GM12878 (cell line): Measurements from ENCODE around the gene FAM89A. TPM values are rescaled to one million over a fixed set of nuclear protein-coding genes. Genes with fewer than 3 reads are reported as not detected.

Source experiments
- ATAC-seq: fragments of 200-7000 bp; cut with Tn5 transposase; 3 replicates; pipeline ENCODE4 v1.9.1; 2020; ENCODE audit warnings: mild to moderate bottlenecking, moderate library complexity
- BruUV-seq: library from RNA; stranded (reverse); fragments of 400-500 nt; replicated peaks from 2 replicates; lab custom pipeline; 2021; lab: Mats Ljungman, UMichigan
- CTCF ChIA-PET: fragments of 300-600 bp; sonication (Branson Sonifier 250); formaldehyde crosslinking; extraction: SDS; loops from one replicate; lab custom pipeline; 2021; ENCODE audit warnings: inconsistent platforms; lab: Yijun Ruan, JAX
- POLR2A ChIA-PET: fragments of 350-600 bp; formaldehyde crosslinking; extraction: SDS; loops from one replicate; lab custom pipeline; 2021; ENCODE audit warnings: inconsistent platforms; lab: Charles Lee
- RAD21 ChIA-PET: fragments of 300-600 bp; sonication (Branson Sonifier 250); formaldehyde crosslinking; loops from one replicate; lab custom pipeline; 2023; ENCODE audit warnings: antibody characterized with exemption; ENCODE audit not compliant: unreplicated experiment; lab: Charles Lee
- SMC1A ChIA-PET: fragments of 300-600 bp; sonication (Branson Sonifier 250); formaldehyde crosslinking; loops from one replicate; lab custom pipeline; 2023; ENCODE audit not compliant: unreplicated experiment, uncharacterized antibody; lab: Charles Lee
- DNase-seq: peaks from one replicate; pipeline ENCODE4 v3.0.0-alpha.2; 2011; ENCODE audit warnings: low read depth, low spot score
- FAIRE-seq: peaks from 3 replicates; lab custom pipeline; 2011; peaks lifted over from hg19 to GRCh38; lab: Jason Lieb, UNC
- H2AFZ ChIP-seq: 2 replicates; pipeline ENCODE4 v1.6.0; 2011; ENCODE audit warnings: low read depth, low read length, control low read depth; ENCODE audit not compliant: control insufficient read depth
- H3K27ac ChIP-seq: 2 replicates; pipeline ENCODE4 v1.5.1; 2011; ENCODE audit warnings: control low read depth; ENCODE audit not compliant: control insufficient read depth, insufficient read depth
- H3K27me3 ChIP-seq, 2 experiments: replicated peaks in 1 of 2; 2 replicates each; pipeline versions ENCODE4 v1.6.0 to v1.6.1; 2011; ENCODE audit warnings: low read length in 1 of 2; ENCODE audit not compliant: control insufficient read depth in 2 of 2, insufficient read depth in 2 of 2
- H3K36me3 ChIP-seq, 2 experiments: 2 replicates each; pipeline ENCODE4 v1.5.1; 2011; ENCODE audit warnings: low read length in 1 of 2; ENCODE audit not compliant: control insufficient read depth in 2 of 2, insufficient read depth in 2 of 2
- H3K4me1 ChIP-seq: 2 replicates; pipeline ENCODE4 v1.6.1; 2011; ENCODE audit warnings: mild to moderate bottlenecking, low read length, moderate library complexity, mixed read lengths; ENCODE audit not compliant: control insufficient read depth, insufficient read depth
- H3K4me2 ChIP-seq: 2 replicates; pipeline ENCODE4 v1.6.0; 2011; ENCODE audit warnings: control low read depth; ENCODE audit not compliant: control insufficient read depth, insufficient read depth
- H3K4me3 ChIP-seq: fragments of 200-600 bp; sonication (generic); 2 replicates; pipeline ENCODE4 v1.5.1; 2016
- H3K79me2 ChIP-seq: 2 replicates; pipeline ENCODE4 v1.6.0; 2011; ENCODE audit warnings: low read length; ENCODE audit not compliant: control insufficient read depth, insufficient read depth
- H3K9ac ChIP-seq: 2 replicates; pipeline ENCODE4 v1.8.0; 2011; ENCODE audit warnings: low read length, control low read depth, mixed read lengths; ENCODE audit not compliant: control insufficient read depth, insufficient read depth
- H3K9me3 ChIP-seq: replicated peaks from 3 replicates; pipeline ENCODE4 v1.5.1; 2011; ENCODE audit warnings: mild to moderate bottlenecking, low read length; ENCODE audit not compliant: control insufficient read depth, insufficient read depth
- H4K20me1 ChIP-seq: 2 replicates; pipeline ENCODE4 v1.6.0; 2011; ENCODE audit not compliant: control insufficient read depth, insufficient read depth
- BCL11A ChIP-seq: IDR thresholded peaks from 2 replicates; pipeline ENCODE4 v1.6.1; 2011; ENCODE audit warnings: low read depth, low read length
- DPF2 ChIP-seq: fragments of 450-650 bp; IDR thresholded peaks from 2 replicates; pipeline ENCODE4 v1.6.1; 2017; ENCODE audit warnings: mild to moderate bottlenecking
- EED ChIP-seq: sonication (generic); IDR thresholded peaks from 2 replicates; pipeline ENCODE4 v1.6.1; 2016; ENCODE audit warnings: antibody characterized with exemption, low read depth
- ESRRA ChIP-seq: IDR thresholded peaks from 2 replicates; pipeline ENCODE4 v1.6.1; 2012; ENCODE audit warnings: mild to moderate bottlenecking, low read length, improper control_type of control experiment
- FOXM1 ChIP-seq: IDR thresholded peaks from 2 replicates; pipeline ENCODE4 v1.6.1; 2012; ENCODE audit warnings: low read depth, mild to moderate bottlenecking, inconsistent platforms, low read length, moderate library complexity
- GATAD2B ChIP-seq: fragments of 450-650 bp; conservative IDR thresholded peaks from 2 replicates; pipeline ENCODE4 v1.6.1; 2017; ENCODE audit warnings: low read depth, mild to moderate bottlenecking, moderate library complexity
- NBN ChIP-seq: fragments of 450-650 bp; IDR thresholded peaks from 2 replicates; pipeline ENCODE4 v1.6.1; 2016
- NFYA ChIP-seq: IDR thresholded peaks from 2 replicates; pipeline ENCODE4 v1.6.1; 2011; ENCODE audit warnings: low read depth, mild to moderate bottlenecking, low read length, improper control_type of control experiment, borderline replicate concordance
- PAX8 ChIP-seq: fragments of 450-650 bp; IDR thresholded peaks from 2 replicates; pipeline ENCODE4 v1.6.1; 2017; ENCODE audit warnings: mild to moderate bottlenecking, moderate library complexity
- RBBP5 ChIP-seq: fragments of 200-600 bp; sonication (generic); conservative IDR thresholded peaks from 2 replicates; pipeline ENCODE4 v1.6.1; 2016
- SMAD5 ChIP-seq: IDR thresholded peaks from 2 replicates; pipeline ENCODE4 v1.6.1; 2016; ENCODE audit warnings: antibody characterized with exemption, low read depth
- SREBF1 ChIP-seq: IDR thresholded peaks from 2 replicates; pipeline ENCODE4 v1.6.1; 2012; ENCODE audit warnings: mild to moderate bottlenecking, low read length
- SUZ12 ChIP-seq: fragments of 200-600 bp; sonication (generic); IDR thresholded peaks from one replicate; pipeline ENCODE4 v1.6.1; 2018; ENCODE audit warnings: antibody characterized with exemption, mild to moderate bottlenecking; ENCODE audit not compliant: unreplicated experiment
- ZNF622 ChIP-seq: fragments of 450-650 bp; IDR thresholded peaks from 2 replicates; pipeline ENCODE4 v1.6.1; 2017; ENCODE audit warnings: mild to moderate bottlenecking, inconsistent platforms
- WGBS: methylation state at CpG from one replicate; pipeline ENCODE4 v1.1.6; 2016; ENCODE audit warnings: low lambda C conversion rate; ENCODE audit not compliant: insufficient replicate concordance, insufficient coverage; ENCODE audit errors: missing lambda C conversion rate; 5-methylcytosine and 5-hydroxymethylcytosine counted together
- in situ Hi-C: fragments of 300-500 bp; cut with MboI; formaldehyde crosslinking; loops from 9 replicates; pipeline ENCODE4 v1.14.3; 2018; ENCODE audit warnings: mixed read lengths
- intact Hi-C: fragments of 100-400 bp; cut with micrococcal nuclease; formaldehyde crosslinking; loops from one replicate; pipeline ENCODE4 v1.14.2; 2022; ENCODE audit not compliant: unreplicated experiment
- polyA plus RNA-seq, 11 experiments: library from polyadenylated mRNA; depleted of rRNA in 4 of 11; unstranded in 6 of 11; stranded (reverse) in 5 of 11; fragments of >200 nt; fragmentation: Nextera tagmentation in 4 of 11; fragmentation: Illumina TruSeq in 1 of 11; extraction: Ambion mirVana in 4 of 11; extraction: Trizol in 1 of 11; gene quantifications; 1 replicate in 1 of 11; 2 replicates in 10 of 11; pipeline versions ENCODE4 v1.2.1 to v1.2.3, GENCODE V29; 2011 to 2016; ENCODE audit warnings: inconsistent platforms in 2 of 11, missing spikeins in 2 of 11, low read depth in 1 of 11
- total RNA-seq, 4 experiments: library from RNA; depleted of rRNA in 3 of 4; stranded (reverse); fragments of >200 nt in 3 of 4; fragmentation: Illumina TruSeq in 1 of 4; extraction: Trizol in 1 of 4; gene quantifications; 2 replicates each; pipeline versions ENCODE4 v1.2.1 to v1.2.3, GENCODE V29; 2013 to 2021
- TF ChIP-seq, protein P1 (sequence below): fragments of 450-650 bp; formaldehyde crosslinking; IDR thresholded peaks from 2 replicates; pipeline ENCODE4 v1.5.0; 2022; ENCODE audit warnings: mild to moderate bottlenecking, missing genetic modification characterization
- TF ChIP-seq, protein P2 (sequence below): IDR thresholded peaks from 2 replicates; pipeline ENCODE4 v1.6.1; 2011; ENCODE audit warnings: low read depth, low read length, improper control_type of control experiment, borderline replicate concordance
- TF ChIP-seq, protein P3 (sequence below): fragments of 450-650 bp; IDR thresholded peaks from 2 replicates; pipeline ENCODE4 v1.6.1; 2017; ENCODE audit warnings: low read depth, mild to moderate bottlenecking, moderate library complexity
- TF ChIP-seq, protein P4 (sequence below): IDR thresholded peaks from 2 replicates; pipeline ENCODE4 v1.6.1; 2012; ENCODE audit warnings: low read depth, low read length, improper control_type of control experiment
- TF ChIP-seq, protein P5 (sequence below): fragments of 150-350 bp; IDR thresholded peaks from 2 replicates; pipeline ENCODE4 v1.6.1; 2014; ENCODE audit warnings: mild to moderate bottlenecking, low read depth, low read length

FAM89A gene
- total and polyA plus RNA-seq, 10 of the 15 experiments (the other 5 are each of a cell fraction or from before 2014, with no cell fraction given), result 0.06 to 0.72 (median 0.14) TPM; not detected in 4

DNA sequence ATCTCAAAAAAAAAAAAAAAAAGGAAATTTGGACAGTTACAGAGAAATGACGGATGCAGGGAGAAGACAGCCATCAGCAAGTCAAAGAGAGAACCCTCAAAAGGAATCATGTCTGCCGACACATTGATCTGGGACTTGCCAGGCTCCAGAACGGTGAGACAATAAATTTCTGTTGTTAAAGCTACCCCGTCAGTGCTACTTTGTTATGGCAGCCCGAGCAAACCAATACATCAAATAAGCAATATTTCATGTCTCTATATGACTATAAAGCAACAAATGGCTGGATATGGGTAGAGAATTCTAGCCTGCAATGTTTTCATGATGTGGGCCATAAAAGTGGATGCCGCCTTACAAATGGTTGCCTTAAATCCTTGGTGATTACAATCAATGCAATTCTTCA lies 23.3 kb upstream of the FAM89A start:
- Histone ChIP-seq H3K4me2 (no peak overlapping the region), H4K20me1 (no peaks in the 10 kb centered on the region), H3K36me3 (no peaks in the 10 kb centered on the region), H3K4me3 (no peak overlapping the region), H2AFZ (no peak overlapping the region), H3K27ac (no peak overlapping the region), H3K9me3 (no peaks in the 10 kb centered on the region), H3K27me3 (no peaks in the 10 kb centered on the region; a peak in 2 of 4 replicates), H3K9ac (no peak overlapping the region), H3K4me1 (no peaks in the 10 kb centered on the region), H3K79me2 (no peaks in the 10 kb centered on the region)
- ATAC-seq, result no peak
- FAIRE-seq, result no peak
- ChIA-PET RAD21 (no interaction called here), POLR2A (no interaction called here), SMC1A (no interaction called here), CTCF (no interaction called here)
- intact Hi-C loops (no loop called here), in situ Hi-C loops (no loop called here)
- no peak for DNase-seq
- no TSS peak for BruUV-seq
- WGBS, result 50% methylated on average over 6 of the region's 6 CpGs
- TF ChIP-seq SUZ12, result no peak
- TF ChIP-seq SMAD5, result no peak
- TF ChIP-seq BCL11A, result no peak
- no peak for TF ChIP-seq ZNF622
- no peak for TF ChIP-seq GATAD2B
- no peak for TF ChIP-seq ESRRA
- TF ChIP-seq NBN, result no peak
- TF ChIP-seq EED, result no peak
- TF ChIP-seq, protein P1, sequence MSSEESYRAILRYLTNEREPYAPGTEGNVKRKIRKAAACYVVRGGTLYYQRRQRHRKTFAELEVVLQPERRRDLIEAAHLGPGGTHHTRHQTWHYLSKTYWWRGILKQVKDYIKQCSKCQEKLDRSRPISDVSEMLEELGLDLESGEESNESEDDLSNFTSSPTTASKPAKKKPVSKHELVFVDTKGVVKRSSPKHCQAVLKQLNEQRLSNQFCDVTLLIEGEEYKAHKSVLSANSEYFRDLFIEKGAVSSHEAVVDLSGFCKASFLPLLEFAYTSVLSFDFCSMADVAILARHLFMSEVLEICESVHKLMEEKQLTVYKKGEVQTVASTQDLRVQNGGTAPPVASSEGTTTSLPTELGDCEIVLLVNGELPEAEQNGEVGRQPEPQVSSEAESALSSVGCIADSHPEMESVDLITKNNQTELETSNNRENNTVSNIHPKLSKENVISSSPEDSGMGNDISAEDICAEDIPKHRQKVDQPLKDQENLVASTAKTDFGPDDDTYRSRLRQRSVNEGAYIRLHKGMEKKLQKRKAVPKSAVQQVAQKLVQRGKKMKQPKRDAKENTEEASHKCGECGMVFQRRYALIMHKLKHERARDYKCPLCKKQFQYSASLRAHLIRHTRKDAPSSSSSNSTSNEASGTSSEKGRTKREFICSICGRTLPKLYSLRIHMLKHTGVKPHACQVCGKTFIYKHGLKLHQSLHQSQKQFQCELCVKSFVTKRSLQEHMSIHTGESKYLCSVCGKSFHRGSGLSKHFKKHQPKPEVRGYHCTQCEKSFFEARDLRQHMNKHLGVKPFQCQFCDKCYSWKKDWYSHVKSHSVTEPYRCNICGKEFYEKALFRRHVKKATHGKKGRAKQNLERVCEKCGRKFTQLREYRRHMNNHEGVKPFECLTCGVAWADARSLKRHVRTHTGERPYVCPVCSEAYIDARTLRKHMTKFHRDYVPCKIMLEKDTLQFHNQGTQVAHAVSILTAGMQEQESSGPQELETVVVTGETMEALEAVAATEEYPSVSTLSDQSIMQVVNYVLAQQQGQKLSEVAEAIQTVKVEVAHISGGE, result no peak
- no peak for TF ChIP-seq FOXM1
- TF ChIP-seq, protein P2, sequence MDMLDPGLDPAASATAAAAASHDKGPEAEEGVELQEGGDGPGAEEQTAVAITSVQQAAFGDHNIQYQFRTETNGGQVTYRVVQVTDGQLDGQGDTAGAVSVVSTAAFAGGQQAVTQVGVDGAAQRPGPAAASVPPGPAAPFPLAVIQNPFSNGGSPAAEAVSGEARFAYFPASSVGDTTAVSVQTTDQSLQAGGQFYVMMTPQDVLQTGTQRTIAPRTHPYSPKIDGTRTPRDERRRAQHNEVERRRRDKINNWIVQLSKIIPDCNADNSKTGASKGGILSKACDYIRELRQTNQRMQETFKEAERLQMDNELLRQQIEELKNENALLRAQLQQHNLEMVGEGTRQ, result no peak
- no peak for TF ChIP-seq RBBP5
- TF ChIP-seq SREBF1, result no peak
- TF ChIP-seq PAX8, result no peak
- TF ChIP-seq DPF2, result no peak
- TF ChIP-seq, protein P3, sequence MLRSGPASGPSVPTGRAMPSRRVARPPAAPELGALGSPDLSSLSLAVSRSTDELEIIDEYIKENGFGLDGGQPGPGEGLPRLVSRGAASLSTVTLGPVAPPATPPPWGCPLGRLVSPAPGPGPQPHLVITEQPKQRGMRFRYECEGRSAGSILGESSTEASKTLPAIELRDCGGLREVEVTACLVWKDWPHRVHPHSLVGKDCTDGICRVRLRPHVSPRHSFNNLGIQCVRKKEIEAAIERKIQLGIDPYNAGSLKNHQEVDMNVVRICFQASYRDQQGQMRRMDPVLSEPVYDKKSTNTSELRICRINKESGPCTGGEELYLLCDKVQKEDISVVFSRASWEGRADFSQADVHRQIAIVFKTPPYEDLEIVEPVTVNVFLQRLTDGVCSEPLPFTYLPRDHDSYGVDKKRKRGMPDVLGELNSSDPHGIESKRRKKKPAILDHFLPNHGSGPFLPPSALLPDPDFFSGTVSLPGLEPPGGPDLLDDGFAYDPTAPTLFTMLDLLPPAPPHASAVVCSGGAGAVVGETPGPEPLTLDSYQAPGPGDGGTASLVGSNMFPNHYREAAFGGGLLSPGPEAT, result no peak
- TF ChIP-seq, protein P4, sequence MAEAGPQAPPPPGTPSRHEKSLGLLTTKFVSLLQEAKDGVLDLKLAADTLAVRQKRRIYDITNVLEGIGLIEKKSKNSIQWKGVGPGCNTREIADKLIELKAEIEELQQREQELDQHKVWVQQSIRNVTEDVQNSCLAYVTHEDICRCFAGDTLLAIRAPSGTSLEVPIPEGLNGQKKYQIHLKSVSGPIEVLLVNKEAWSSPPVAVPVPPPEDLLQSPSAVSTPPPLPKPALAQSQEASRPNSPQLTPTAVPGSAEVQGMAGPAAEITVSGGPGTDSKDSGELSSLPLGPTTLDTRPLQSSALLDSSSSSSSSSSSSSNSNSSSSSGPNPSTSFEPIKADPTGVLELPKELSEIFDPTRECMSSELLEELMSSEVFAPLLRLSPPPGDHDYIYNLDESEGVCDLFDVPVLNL, result no peak
- TF ChIP-seq, protein P5, sequence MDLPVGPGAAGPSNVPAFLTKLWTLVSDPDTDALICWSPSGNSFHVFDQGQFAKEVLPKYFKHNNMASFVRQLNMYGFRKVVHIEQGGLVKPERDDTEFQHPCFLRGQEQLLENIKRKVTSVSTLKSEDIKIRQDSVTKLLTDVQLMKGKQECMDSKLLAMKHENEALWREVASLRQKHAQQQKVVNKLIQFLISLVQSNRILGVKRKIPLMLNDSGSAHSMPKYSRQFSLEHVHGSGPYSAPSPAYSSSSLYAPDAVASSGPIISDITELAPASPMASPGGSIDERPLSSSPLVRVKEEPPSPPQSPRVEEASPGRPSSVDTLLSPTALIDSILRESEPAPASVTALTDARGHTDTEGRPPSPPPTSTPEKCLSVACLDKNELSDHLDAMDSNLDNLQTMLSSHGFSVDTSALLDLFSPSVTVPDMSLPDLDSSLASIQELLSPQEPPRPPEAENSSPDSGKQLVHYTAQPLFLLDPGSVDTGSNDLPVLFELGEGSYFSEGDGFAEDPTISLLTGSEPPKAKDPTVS, result no peak
- TF ChIP-seq NFYA, result no peak
